Measurements from ENCODE around the gene DSP. TPM values are rescaled to one million over a fixed set of nuclear protein-coding genes. Genes with fewer than 3 reads are reported as not detected.

Gene DSP
- total RNA-seq, 4 donors from 2014 or later = 712 to 1,491 (median 1,163) TPM

- intact Hi-C loops (cut with DNase I) = no loop called here
- H3K4me1 ChIP-seq = peaks cover 0 to 2% (median 0%) of the 10 kb centered on the region in 3 donors
- H3K4me3 ChIP-seq = no peak overlapping the region
- no peak for DNase-seq
- peaks cover 0 to 100% (median 47%) of the 10 kb centered on the region in 3 donors for H3K36me3 ChIP-seq
- H3K9me3 ChIP-seq = no peaks in the 10 kb centered on the region
- H3K27me3 ChIP-seq = peaks cover 0 to 10% (median 0%) of the 10 kb centered on the region in 4 donors
- 83 to 86% methylated on average over 4 of the region's 4 CpGs for whole genome bisulfite sequencing, 2 donors
- TF ChIP-seq POLR2A (IDR thresholded peaks at IDR 0.05) = no peak
- no peak for TF ChIP-seq CTCF (IDR thresholded peaks at IDR 0.05)
- no peak overlapping the region for H3K27ac ChIP-seq
These were observed 25.2 kb downstream of the DSP start for GRCh38 chr6:7566617-7567173.

- no peak for DNase-seq
- TF ChIP-seq POLR2A (IDR thresholded peaks at IDR 0.05) = no peak
- no peak for TF ChIP-seq CTCF (IDR thresholded peaks at IDR 0.05)
- H3K27me3 ChIP-seq = peaks cover 0 to 10% (median 0%) of the 10 kb centered on the region in 4 donors
- 76 to 84% methylated on average over 3 of the region's 3 CpGs for WGBS, 2 donors
- no peak overlapping the region for H3K4me3 ChIP-seq
- no peak overlapping the region for H3K27ac ChIP-seq
- H3K9me3 ChIP-seq = no peaks in the 10 kb centered on the region
- peaks cover 0 to 100% (median 42%) of the 10 kb centered on the region in 3 donors for H3K36me3 ChIP-seq
- no peaks in the 10 kb centered on the region for H3K4me1 ChIP-seq
- intact Hi-C loops (cut with DNase I) = no loop called here
These were observed 26.6 kb downstream of the DSP start for GRCh38 chr6:7568021-7568420.

GRCh38 chr6:7569082-7569481 lies 27.6 kb downstream of the DSP start:
- H3K9me3 ChIP-seq = no peaks in the 10 kb centered on the region
- peaks cover 0 to 10% (median 0%) of the 10 kb centered on the region in 4 donors for H3K27me3 ChIP-seq
- TF ChIP-seq CTCF (IDR thresholded peaks at IDR 0.05) (no peak), POLR2A (IDR thresholded peaks at IDR 0.05) (no peak)
- no peak overlapping the region for H3K4me3 ChIP-seq
- H3K4me1 ChIP-seq = no peaks in the 10 kb centered on the region
- no peak for DNase-seq
- intact Hi-C loops (cut with DNase I) = no loop called here
- WGBS, 2 donors = 92 to 93% methylated on average over 13 of the region's 13 CpGs
- H3K36me3 ChIP-seq = peaks cover 0 to 100% (median 38%) of the 10 kb centered on the region in 3 donors
- no peak overlapping the region for H3K27ac ChIP-seq

- H3K9me3 ChIP-seq = no peaks in the 10 kb centered on the region
- H3K4me3 ChIP-seq = no peak overlapping the region
- TF ChIP-seq POLR2A (IDR thresholded peaks at IDR 0.05) (no peak), CTCF (IDR thresholded peaks at IDR 0.05) (no peak)
- peaks cover 4 to 100% (median 29%) of the 10 kb centered on the region in 3 donors for H3K36me3 ChIP-seq
- WGBS, 2 donors = 83 to 89% methylated on average over 9 of the region's 9 CpGs
- intact Hi-C loops (cut with DNase I) = no loop called here
- H3K4me1 ChIP-seq = no peaks in the 10 kb centered on the region
- no peak overlapping the region for H3K27ac ChIP-seq
- no peak for DNase-seq
- no peaks in the 10 kb centered on the region for H3K27me3 ChIP-seq
These were observed 30.9 kb downstream of the DSP start for GRCh38 chr6:7572213-7572943.

GRCh38 chr6:7574500-7574899 lies 33.0 kb downstream of the DSP start:
- no peak for DNase-seq
- Histone ChIP-seq H3K27ac (no peak overlapping the region), H3K27me3 (no peaks in the 10 kb centered on the region), H3K4me1 (no peaks in the 10 kb centered on the region), H3K36me3 (peaks cover 6 to 100% (median 12%) of the 10 kb centered on the region in 3 donors), H3K9me3 (no peaks in the 10 kb centered on the region), H3K4me3 (no peak overlapping the region)
- 80 to 82% methylated on average over 2 of the region's 2 CpGs for WGBS, 2 donors
- no peak for TF ChIP-seq POLR2A (IDR thresholded peaks at IDR 0.05)
- TF ChIP-seq CTCF (IDR thresholded peaks at IDR 0.05) = no peak
- intact Hi-C loops (cut with DNase I) = no loop called here
